Melanocyte of skin (primary cell): ENCODE results near the gene PFKFB1. TPM values are rescaled to one million over a fixed set of nuclear protein-coding genes. Genes with fewer than 3 reads are reported as not detected.

ENCODE experiments used
- small RNA-seq, 2 donors: library from RNA; depleted of rRNA; stranded (forward); fragments of <200 nt; gene quantifications; one replicate each; pipeline ENCODE3, GENCODE V24; 2012
- total RNA-seq, 2 donors: library from RNA; depleted of rRNA; stranded (reverse); fragments of >200 nt; gene quantifications; 2 replicates each; pipeline ENCODE4 v1.2.3, GENCODE V29; 2012

The PFKFB1 gene
- under 1 TPM in 1 of 2 donors, not detected in 1; under 0.01 TPM for total RNA-seq

DNA sequence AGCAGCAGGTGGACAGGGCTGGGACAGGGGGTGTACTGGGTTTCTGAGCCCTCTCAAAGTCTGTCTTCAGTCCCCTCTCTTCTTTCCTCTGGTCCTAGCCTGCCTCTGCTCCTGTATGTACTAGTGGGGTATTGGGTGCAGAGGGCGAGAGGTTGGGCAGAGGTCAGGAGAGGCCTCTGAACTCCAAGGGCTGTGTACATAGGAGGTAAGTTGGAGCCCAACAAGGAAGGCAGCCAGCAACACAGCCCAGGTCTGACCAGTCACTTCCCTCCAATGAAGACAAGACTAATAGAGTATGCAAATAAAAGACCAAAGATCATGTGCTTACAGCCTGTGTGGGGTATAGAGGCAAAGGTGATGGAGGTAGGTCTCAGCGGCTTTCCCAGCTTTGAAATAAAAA lies at the start of gene PFKFB1:
PFKFB1 (minus strand) TSS at position 90 of the 400 bp plus-strand sequence. CDS start 181 bp downstream, outside the sequence.

DNA sequence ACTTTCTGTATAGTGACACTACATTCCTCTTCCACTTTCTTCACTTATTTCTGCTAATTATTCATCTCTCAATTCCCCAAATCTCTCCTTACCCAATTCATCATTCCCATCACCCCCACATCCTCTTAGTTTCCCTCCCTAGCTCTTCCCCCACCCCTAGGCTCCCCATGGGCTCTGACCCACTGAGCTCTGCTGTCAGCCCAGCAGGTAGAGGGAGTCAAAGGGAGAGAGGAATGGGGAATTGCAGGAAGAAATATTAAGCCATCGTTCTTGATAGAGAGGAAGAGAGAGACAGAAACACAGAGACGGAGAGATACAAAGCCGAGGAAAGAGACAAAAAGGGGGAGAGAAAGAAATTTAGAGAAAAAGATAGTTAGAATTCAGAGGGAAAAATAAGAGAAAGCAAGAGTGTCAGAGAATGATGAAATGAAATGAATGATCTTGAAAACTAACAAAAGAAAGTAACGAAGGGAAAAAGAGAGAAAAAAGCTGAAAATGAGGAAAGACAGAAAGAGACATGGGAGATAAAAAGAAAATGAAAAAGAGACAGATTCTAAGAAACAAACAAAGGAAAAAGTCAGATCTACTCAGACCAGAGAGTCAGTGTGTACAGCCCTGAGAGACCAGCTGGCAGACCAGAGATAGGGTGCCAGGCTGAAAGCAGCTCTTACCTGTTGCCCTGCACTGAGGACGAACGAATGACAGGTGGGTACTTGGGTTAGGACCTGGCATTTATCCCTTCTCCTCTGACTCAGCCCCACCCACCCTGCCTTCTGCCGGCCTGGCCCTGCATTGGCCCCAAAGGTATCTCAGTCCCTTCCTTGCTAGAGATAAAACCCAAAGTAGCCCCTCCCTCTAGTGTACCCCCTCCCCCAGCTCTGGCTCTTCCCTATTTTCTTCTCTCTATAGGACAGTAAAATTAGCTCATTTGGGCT lies 36.5 kb upstream of the PFKFB1 start, which contains the start of gene ALAS2:
ALAS2 (minus strand) TSS at position 707 of the 935 bp plus-strand sequence. CDS start 4,977 bp downstream, outside the sequence.

DNA sequence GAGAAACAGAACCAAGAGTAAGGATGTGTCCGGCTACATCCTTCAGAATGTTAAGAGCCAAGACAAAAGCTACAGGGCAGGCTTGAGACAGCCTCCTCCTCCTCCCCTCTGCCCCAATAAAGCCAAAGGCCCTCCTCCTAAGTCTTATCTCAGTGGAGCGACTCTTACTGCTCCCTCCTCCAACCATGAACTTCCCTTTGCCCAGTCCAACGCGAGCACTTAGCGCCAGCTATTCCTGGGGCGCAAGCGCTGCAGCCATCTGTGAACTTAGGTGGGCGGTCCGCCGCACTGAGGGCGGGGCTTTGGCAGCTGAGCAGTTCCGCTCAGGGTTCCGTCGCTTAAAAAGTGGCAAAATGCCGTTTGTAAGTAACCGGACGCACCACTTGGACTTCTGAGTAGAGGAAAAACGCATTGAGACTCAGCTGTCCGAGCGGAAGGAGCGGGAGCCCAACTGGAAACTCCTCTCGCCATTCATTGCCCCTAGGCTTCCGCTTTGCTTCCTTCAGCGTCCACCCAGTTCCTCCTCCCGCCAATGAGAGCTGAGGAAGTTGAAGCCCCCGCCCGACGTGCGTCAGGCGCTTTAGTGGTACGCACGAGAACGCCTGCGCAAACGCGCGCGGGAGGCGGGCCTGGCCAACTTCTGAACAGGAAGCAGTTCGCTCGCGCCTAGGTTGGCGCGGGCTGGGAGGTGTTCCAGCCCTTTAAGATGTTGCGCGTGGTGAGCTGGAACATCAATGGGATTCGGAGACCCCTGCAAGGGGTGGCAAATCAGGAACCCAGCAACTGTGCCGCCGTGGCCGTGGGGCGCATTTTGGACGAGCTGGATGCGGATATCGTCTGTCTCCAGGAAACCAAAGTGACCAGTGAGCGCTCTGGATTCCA lies 6.0 kb upstream of the PFKFB1 start, which contains the start of gene APEX2:
APEX2 (plus strand) TSS at position 647 of the 882 bp plus-strand sequence; CDS start at position 707, 60 bp downstream.

DNA sequence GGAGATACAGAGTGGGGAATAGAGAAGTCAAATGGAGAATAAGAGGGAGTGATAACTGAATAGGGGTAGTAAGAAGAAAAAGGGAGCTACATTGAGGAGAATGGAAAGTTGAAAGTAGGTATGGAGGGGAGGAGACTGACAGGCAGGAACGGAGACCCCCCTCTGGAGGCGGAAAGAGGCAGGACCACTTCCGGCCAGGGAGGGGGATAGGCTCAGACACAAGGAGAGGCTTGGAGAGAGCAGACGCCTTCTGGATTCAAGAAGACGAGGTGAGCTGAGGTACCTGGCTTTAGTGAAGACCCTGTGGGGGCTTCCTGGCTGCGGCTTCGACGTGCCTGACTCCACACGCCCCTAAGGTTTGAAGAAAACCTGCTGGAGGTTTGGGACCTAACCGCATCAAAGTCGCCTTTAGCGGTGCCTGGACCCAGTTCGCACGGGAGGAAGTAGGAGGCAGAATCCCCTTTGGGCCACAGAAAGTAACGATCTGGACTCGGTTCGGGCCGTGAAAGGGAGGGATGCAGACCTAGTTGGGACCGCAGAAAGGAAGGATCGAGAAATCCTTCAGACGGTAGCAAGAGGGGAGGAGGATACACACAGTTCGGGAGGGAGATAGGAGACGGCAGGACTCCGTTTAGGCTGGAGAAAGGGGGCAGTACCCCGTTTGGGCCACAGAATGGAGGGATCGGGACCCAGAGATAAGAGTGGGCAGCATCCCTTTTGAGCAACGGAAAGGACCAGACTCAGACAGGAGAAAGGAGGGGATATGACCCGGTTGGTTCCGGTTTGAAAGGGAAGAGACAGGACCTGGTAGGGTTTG lies 73.2 kb downstream of the PFKFB1 start, which contains the start of gene TRO:
TRO (plus strand) TSS at position 215 of the 817 bp plus-strand sequence. CDS start 1,423 bp downstream, outside the sequence.

Small RNA genes lying within 50 kb of the gene (small RNA-seq; reads per million reads assigned to genes)
- 0 reads per million in 2 donors for gene RF00614

Other genes with a start within 250 kb of the PFKFB1 start
- under 1 TPM in 1 of 2 donors, not detected in 1; under 0.01 TPM for gene ITIH6, start 195.9 kb downstream of the PFKFB1 start, total RNA-seq
- gene MAGED2, start 186.4 kb downstream of the PFKFB1 start, total RNA-seq: 100 to 1,000 TPM; 101 to 117 TPM
- 1 to 10 TPM; 4.8 to 6.7 TPM for gene TRO, start 73.4 kb downstream of the PFKFB1 start, total RNA-seq
- 10 to 100 TPM in 1 of 2 donors, 1 to 10 TPM in 1; 9.3 to 16.0 TPM for gene APEX2, start 6.2 kb upstream of the PFKFB1 start, total RNA-seq
- gene ALAS2, start 36.8 kb upstream of the PFKFB1 start, total RNA-seq: not detected
- gene PAGE2B, start 80.8 kb upstream of the PFKFB1 start, total RNA-seq: not detected
- not detected for gene PAGE2, start 94.8 kb upstream of the PFKFB1 start, total RNA-seq
- not detected for gene PAGE5, start 226.2 kb upstream of the PFKFB1 start, total RNA-seq